GM12878 (cell line): ENCODE results near the gene ITM2C. TPM values are rescaled to one million over a fixed set of nuclear protein-coding genes. Genes with fewer than 3 reads are reported as not detected.
A peak's percentile ranks its signal among the peaks of the same experiment; 100 is the strongest.

Source experiments
- ATAC-seq: fragments of 200-7000 bp; cut with Tn5 transposase; 3 replicates; pipeline ENCODE4 v1.9.1; 2020; ENCODE audit warnings: mild to moderate bottlenecking, moderate library complexity
- BruUV-seq: library from RNA; stranded (reverse); fragments of 400-500 nt; replicated peaks from 2 replicates; lab custom pipeline; 2021; lab: Mats Ljungman, UMichigan
- CTCF ChIA-PET: fragments of 300-600 bp; sonication (Branson Sonifier 250); formaldehyde crosslinking; extraction: SDS; loops from one replicate; lab custom pipeline; 2021; ENCODE audit warnings: inconsistent platforms; lab: Yijun Ruan, JAX
- POLR2A ChIA-PET: fragments of 350-600 bp; formaldehyde crosslinking; extraction: SDS; loops from one replicate; lab custom pipeline; 2021; ENCODE audit warnings: inconsistent platforms; lab: Charles Lee
- RAD21 ChIA-PET: fragments of 300-600 bp; sonication (Branson Sonifier 250); formaldehyde crosslinking; loops from one replicate; lab custom pipeline; 2023; ENCODE audit warnings: antibody characterized with exemption; ENCODE audit not compliant: unreplicated experiment; lab: Charles Lee
- SMC1A ChIA-PET: fragments of 300-600 bp; sonication (Branson Sonifier 250); formaldehyde crosslinking; loops from one replicate; lab custom pipeline; 2023; ENCODE audit not compliant: unreplicated experiment, uncharacterized antibody; lab: Charles Lee
- DNase-seq: peaks from one replicate; pipeline ENCODE4 v3.0.0-alpha.2; 2011; ENCODE audit warnings: low read depth, low spot score
- FAIRE-seq: peaks from 3 replicates; lab custom pipeline; 2011; peaks lifted over from hg19 to GRCh38; lab: Jason Lieb, UNC
- H2AFZ ChIP-seq: 2 replicates; pipeline ENCODE4 v1.6.0; 2011; ENCODE audit warnings: low read depth, low read length, control low read depth; ENCODE audit not compliant: control insufficient read depth
- H3K27ac ChIP-seq: 2 replicates; pipeline ENCODE4 v1.5.1; 2011; ENCODE audit warnings: control low read depth; ENCODE audit not compliant: control insufficient read depth, insufficient read depth
- H3K27me3 ChIP-seq, 2 experiments: replicated peaks in 1 of 2; 2 replicates each; pipeline versions ENCODE4 v1.6.0 to v1.6.1; 2011; ENCODE audit warnings: low read length in 1 of 2; ENCODE audit not compliant: control insufficient read depth in 2 of 2, insufficient read depth in 2 of 2
- H3K36me3 ChIP-seq, 2 experiments: 2 replicates each; pipeline ENCODE4 v1.5.1; 2011; ENCODE audit warnings: low read length in 1 of 2; ENCODE audit not compliant: control insufficient read depth in 2 of 2, insufficient read depth in 2 of 2
- H3K4me1 ChIP-seq: 2 replicates; pipeline ENCODE4 v1.6.1; 2011; ENCODE audit warnings: mild to moderate bottlenecking, low read length, moderate library complexity, mixed read lengths; ENCODE audit not compliant: control insufficient read depth, insufficient read depth
- H3K4me2 ChIP-seq: 2 replicates; pipeline ENCODE4 v1.6.0; 2011; ENCODE audit warnings: control low read depth; ENCODE audit not compliant: control insufficient read depth, insufficient read depth
- H3K4me3 ChIP-seq: fragments of 200-600 bp; sonication (generic); 2 replicates; pipeline ENCODE4 v1.5.1; 2016
- H3K79me2 ChIP-seq: 2 replicates; pipeline ENCODE4 v1.6.0; 2011; ENCODE audit warnings: low read length; ENCODE audit not compliant: control insufficient read depth, insufficient read depth
- H3K9ac ChIP-seq: 2 replicates; pipeline ENCODE4 v1.8.0; 2011; ENCODE audit warnings: low read length, control low read depth, mixed read lengths; ENCODE audit not compliant: control insufficient read depth, insufficient read depth
- H3K9me3 ChIP-seq: replicated peaks from 3 replicates; pipeline ENCODE4 v1.5.1; 2011; ENCODE audit warnings: mild to moderate bottlenecking, low read length; ENCODE audit not compliant: control insufficient read depth, insufficient read depth
- H4K20me1 ChIP-seq: 2 replicates; pipeline ENCODE4 v1.6.0; 2011; ENCODE audit not compliant: control insufficient read depth, insufficient read depth
- CHD1 ChIP-seq: IDR thresholded peaks from 2 replicates; pipeline ENCODE4 v1.6.1; 2012; ENCODE audit warnings: low read depth, low read length, improper control_type of control experiment
- CTCF ChIP-seq, 3 experiments: IDR thresholded peaks in 2 of 3; conservative IDR thresholded peaks in 1 of 3; 2 replicates each; pipeline ENCODE4 v1.5.1; 2011; ENCODE audit warnings: low read depth in 3 of 3, low read length in 3 of 3, mild to moderate bottlenecking in 3 of 3, control low read depth in 2 of 3, moderate library complexity in 2 of 3, inconsistent platforms in 1 of 3, mixed read lengths in 1 of 3; ENCODE audit not compliant: control insufficient read depth in 2 of 3, insufficient read depth in 1 of 3; ENCODE audit errors: extremely low read depth in 1 of 3
- HCFC1 ChIP-seq: fragments of 150-350 bp; IDR thresholded peaks from 2 replicates; pipeline ENCODE4 v1.6.1; 2014; ENCODE audit warnings: low read length
- MLLT1 ChIP-seq: fragments of 450-650 bp; IDR thresholded peaks from 2 replicates; pipeline ENCODE4 v1.6.1; 2016; ENCODE audit warnings: mild to moderate bottlenecking
- NR2F1 ChIP-seq: fragments of 450-650 bp; conservative IDR thresholded peaks from 2 replicates; pipeline ENCODE4 v1.6.1; 2017; ENCODE audit warnings: mild to moderate bottlenecking
- PRDM15 ChIP-seq: fragments of 450-650 bp; formaldehyde crosslinking; IDR thresholded peaks from 2 replicates; pipeline ENCODE4 v1.4.0; 2020; ENCODE audit warnings: mild to moderate bottlenecking, moderate library complexity
- RAD21 ChIP-seq: IDR thresholded peaks from 2 replicates; pipeline ENCODE4 v1.6.1; 2011; ENCODE audit warnings: mild to moderate bottlenecking, low read depth, low read length, moderate library complexity; ENCODE audit not compliant: insufficient read depth
- RBBP5 ChIP-seq: fragments of 200-600 bp; sonication (generic); conservative IDR thresholded peaks from 2 replicates; pipeline ENCODE4 v1.6.1; 2016
- SIN3A ChIP-seq: IDR thresholded peaks from 2 replicates; pipeline ENCODE4 v1.6.1; 2012; ENCODE audit warnings: low read depth, low read length, improper control_type of control experiment
- SMAD5 ChIP-seq: IDR thresholded peaks from 2 replicates; pipeline ENCODE4 v1.6.1; 2016; ENCODE audit warnings: antibody characterized with exemption, low read depth
- SMARCA5 ChIP-seq: fragments of 450-650 bp; IDR thresholded peaks from 2 replicates; pipeline ENCODE4 v1.6.1; 2017; ENCODE audit warnings: mild to moderate bottlenecking
- SMC3 ChIP-seq: IDR thresholded peaks from 2 replicates; pipeline ENCODE4 v1.6.1; 2011; ENCODE audit warnings: low read length, improper control_type of control experiment, borderline replicate concordance
- SREBF1 ChIP-seq: IDR thresholded peaks from 2 replicates; pipeline ENCODE4 v1.6.1; 2012; ENCODE audit warnings: mild to moderate bottlenecking, low read length
- TAF1 ChIP-seq: IDR thresholded peaks from 2 replicates; pipeline ENCODE4 v1.6.1; 2011; ENCODE audit warnings: mild to moderate bottlenecking, low read depth, low read length, borderline replicate concordance
- YY1 ChIP-seq: IDR thresholded peaks from 2 replicates; pipeline ENCODE4 v1.6.1; 2011; ENCODE audit warnings: low read depth, mild to moderate bottlenecking, low read length
- ZNF24 ChIP-seq: fragments of 450-650 bp; IDR thresholded peaks from 2 replicates; pipeline ENCODE4 v1.6.1; 2017; ENCODE audit warnings: antibody characterized with exemption, mild to moderate bottlenecking
- WGBS: methylation state at CpG from one replicate; pipeline ENCODE4 v1.1.6; 2016; ENCODE audit warnings: low lambda C conversion rate; ENCODE audit not compliant: insufficient replicate concordance, insufficient coverage; ENCODE audit errors: missing lambda C conversion rate; 5-methylcytosine and 5-hydroxymethylcytosine counted together
- in situ Hi-C: fragments of 300-500 bp; cut with MboI; formaldehyde crosslinking; loops from 9 replicates; pipeline ENCODE4 v1.14.3; 2018; ENCODE audit warnings: mixed read lengths
- intact Hi-C: fragments of 100-400 bp; cut with micrococcal nuclease; formaldehyde crosslinking; loops from one replicate; pipeline ENCODE4 v1.14.2; 2022; ENCODE audit not compliant: unreplicated experiment
- polyA plus RNA-seq, 11 experiments: library from polyadenylated mRNA; depleted of rRNA in 4 of 11; unstranded in 6 of 11; stranded (reverse) in 5 of 11; fragments of >200 nt; fragmentation: Nextera tagmentation in 4 of 11; fragmentation: Illumina TruSeq in 1 of 11; extraction: Ambion mirVana in 4 of 11; extraction: Trizol in 1 of 11; gene quantifications; 1 replicate in 1 of 11; 2 replicates in 10 of 11; pipeline versions ENCODE4 v1.2.1 to v1.2.3, GENCODE V29; 2011 to 2016; ENCODE audit warnings: inconsistent platforms in 2 of 11, missing spikeins in 2 of 11, low read depth in 1 of 11
- total RNA-seq, 4 experiments: library from RNA; depleted of rRNA in 3 of 4; stranded (reverse); fragments of >200 nt in 3 of 4; fragmentation: Illumina TruSeq in 1 of 4; extraction: Trizol in 1 of 4; gene quantifications; 2 replicates each; pipeline versions ENCODE4 v1.2.1 to v1.2.3, GENCODE V29; 2013 to 2021

The ITM2C gene
- total and polyA plus RNA-seq, 10 of the 15 experiments (the other 5 are each of a cell fraction or from before 2014, with no cell fraction given), result 5.4 to 195 (median 149) TPM

- BruUV-seq, result no TSS peak
- peak; percentile 88 for ATAC-seq
- Histone ChIP-seq H3K79me2 (no peaks in the 10 kb centered on the region), H3K27ac (no peak overlapping the region), H3K4me2 (peak overlapping the region; percentile 67), H3K4me1 (peaks cover 5% of the 10 kb centered on the region; the same call in 1 of the 2 replicates), H3K4me3 (no peak overlapping the region), H3K27me3 (no peaks in the 10 kb centered on the region), H3K9me3 (no peaks in the 10 kb centered on the region; the same call in 2 of the 3 replicates), H3K9ac (no peak overlapping the region), H3K36me3 (peaks cover 0 to 7% of the 10 kb centered on the region in 2 experiments; a peak in 3 of 4 replicates), H2AFZ (peak overlapping the region; percentile 68), H4K20me1 (no peaks in the 10 kb centered on the region; the same call in 1 of the 2 replicates)
- RAD21 ChIA-PET, result interaction anchor here (0.6 to 4.4 kb wide), 38 partner anchors 8 to 815 kb away, joined by 3 to 52 read pairs (median 4); partner anchors contain the start of genes GPR55, ITM2C and PSMD1
- SMC1A ChIA-PET, result interaction anchor here (0.6 to 3.4 kb wide), 40 partner anchors 8 to 1316 kb away, joined by 3 to 61 read pairs (median 4); no protein-coding TSS in a partner anchor
- intact Hi-C loops (loop anchor here (1.0 to 10.0 kb wide), 5 partner anchors 24 to 570 kb away; partner anchors contain the start of gene B3GNT7), in situ Hi-C loops (no loop called here)
- FAIRE-seq, result peak; percentile 98
- POLR2A ChIA-PET, result interaction anchor here (0.6 to 1.0 kb wide), 4 partner anchors 14 to 114 kb away, joined by 3 read pairs; no protein-coding TSS in a partner anchor
- 34% methylated on average over 14 of the region's 14 CpGs for WGBS
- CTCF ChIA-PET, result interaction anchor here (0.5 to 3.6 kb wide), 90 partner anchors 9 to 1009 kb away, joined by 3 to 54 read pairs (median 4); partner anchors contain the start of genes ARMC9, GPR55, ITM2C and SPATA3
- DNase-seq, result peak; percentile 45
- TF ChIP-seq RAD21, result peak; percentile 91
- no peak for TF ChIP-seq TAF1
- TF ChIP-seq RBBP5, result no peak
- TF ChIP-seq HCFC1, result no peak
- no peak for TF ChIP-seq SIN3A
- TF ChIP-seq ZNF24, result no peak
- TF ChIP-seq PRDM15, result no peak
- TF ChIP-seq CTCF (IDR thresholded peaks at IDR 0.05 in 2 of 3, conservative IDR thresholded peaks at IDR 0.05 in 1 of 3; ENCODE audit: control insufficient read depth in 2 of 3, extremely low read depth in 1 of 3, insufficient read depth in 1 of 3, low read depth in 3 of 3, low read length in 3 of 3), result peak; percentile 59 to 77 (median 62)
- TF ChIP-seq MLLT1, result 0 out of 2 replicates have a peak, but pooled peaks have one; percentile 62
- TF ChIP-seq CHD1, result no peak
- peak; percentile 83 for TF ChIP-seq SMC3
- no peak for TF ChIP-seq NR2F1
- TF ChIP-seq YY1, result peak; percentile 56; the same call in 1 of the 2 replicates
- TF ChIP-seq SMAD5, result no peak
- TF ChIP-seq SREBF1, result no peak
- 0 out of 2 replicates have a peak, but pooled peaks have one; percentile 23 for TF ChIP-seq SMARCA5
These were observed 40.2 kb upstream of the ITM2C start for GRCh38 chr2:230824406-230824978.
